Astrocyte (in vitro differentiated cells and primary cell): ENCODE measurements around the gene THY1. TPM values are rescaled to one million over a fixed set of nuclear protein-coding genes. Genes with fewer than 3 reads are reported as not detected.

ENCODE experiments used
- DNase-seq: peaks from one replicate; pipeline ENCODE4 v3.0.0-alpha.2; 2010; ENCODE audit warnings: low read depth
- FAIRE-seq: peaks from 2 replicates; lab custom pipeline; 2011; peaks lifted over from hg19 to GRCh38; lab: Jason Lieb, UNC
- H2AFZ ChIP-seq: 2 replicates; pipeline ENCODE4 v1.6.0; 2012; ENCODE audit warnings: low read depth, low read length, inconsistent platforms
- H3K27ac ChIP-seq: 2 replicates; pipeline ENCODE4 v1.5.1; 2011; ENCODE audit warnings: low read depth, low read length, inconsistent platforms
- H3K27me3 ChIP-seq: 2 replicates; pipeline ENCODE4 v1.6.0; 2011; ENCODE audit warnings: low read length, inconsistent platforms; ENCODE audit not compliant: insufficient read depth
- H3K36me3 ChIP-seq: 2 replicates; pipeline ENCODE4 v1.5.1; 2011; ENCODE audit warnings: low read length, inconsistent platforms; ENCODE audit not compliant: insufficient read depth
- H3K4me1 ChIP-seq: 2 replicates; pipeline ENCODE4 v1.5.1; 2011; ENCODE audit warnings: low read length, inconsistent platforms; ENCODE audit not compliant: insufficient read depth
- H3K4me2 ChIP-seq: 2 replicates; pipeline ENCODE4 v1.6.0; 2012; ENCODE audit warnings: low read length, inconsistent platforms
- H3K4me3 ChIP-seq: 2 replicates; pipeline ENCODE4 v1.5.1; 2011; ENCODE audit warnings: low read depth, mild to moderate bottlenecking, low read length, inconsistent platforms; ENCODE audit not compliant: insufficient read depth
- H3K79me2 ChIP-seq: 2 replicates; pipeline ENCODE4 v1.6.0; 2012; ENCODE audit warnings: mild to moderate bottlenecking, low read length, inconsistent platforms; ENCODE audit not compliant: insufficient read depth
- H3K9ac ChIP-seq: 2 replicates; pipeline ENCODE4 v1.6.0; 2012; ENCODE audit warnings: mild to moderate bottlenecking, low read length, inconsistent platforms
- H3K9me3 ChIP-seq: 2 replicates; pipeline ENCODE4 v1.5.1; 2012; ENCODE audit warnings: low read depth, mild to moderate bottlenecking, low read length, inconsistent platforms; ENCODE audit not compliant: insufficient read depth
- H4K20me1 ChIP-seq: 2 replicates; pipeline ENCODE4 v1.6.0; 2012; ENCODE audit warnings: low read length, inconsistent platforms; ENCODE audit not compliant: insufficient read depth
- H3K27ac Mint-ChIP-seq: one replicate; pipeline ENCODE4 v1.8.0; 2021; ENCODE audit warnings: mild to moderate bottlenecking, mixed read lengths; ENCODE audit not compliant: unreplicated experiment
- H3K27me3 Mint-ChIP-seq: one replicate; pipeline ENCODE4 v1.8.0; 2021; ENCODE audit warnings: low read depth, mixed read lengths; ENCODE audit not compliant: unreplicated experiment
- H3K36me3 Mint-ChIP-seq: one replicate; pipeline ENCODE4 v1.8.0; 2021; ENCODE audit warnings: low read depth, mixed read lengths; ENCODE audit not compliant: unreplicated experiment
- H3K4me1 Mint-ChIP-seq: one replicate; pipeline ENCODE4 v1.8.0; 2021; ENCODE audit warnings: low read depth, mixed read lengths; ENCODE audit not compliant: unreplicated experiment
- H3K4me3 Mint-ChIP-seq: one replicate; pipeline ENCODE4 v1.8.0; 2021; ENCODE audit warnings: mild to moderate bottlenecking, moderate library complexity, mixed read lengths; ENCODE audit not compliant: unreplicated experiment
- H3K9me3 Mint-ChIP-seq: one replicate; pipeline ENCODE4 v1.8.0; 2021; ENCODE audit warnings: mild to moderate bottlenecking, mixed read lengths; ENCODE audit not compliant: unreplicated experiment
- CTCF ChIP-seq: IDR thresholded peaks from 2 replicates; pipeline ENCODE4 v1.5.1; 2011; ENCODE audit warnings: low read depth, mild to moderate bottlenecking, inconsistent platforms, low read length, moderate library complexity; ENCODE audit not compliant: insufficient read depth
- EZH2 ChIP-seq: IDR thresholded peaks from 2 replicates; pipeline ENCODE4 v1.6.1; 2012; ENCODE audit warnings: mild to moderate bottlenecking, low read length, inconsistent platforms; ENCODE audit not compliant: insufficient read depth
- total RNA-seq: library from RNA; stranded (reverse); gene quantifications from 2 replicates; pipeline ENCODE4 v1.2.1, GENCODE V29; 2021

THY1 gene
- total RNA-seq, 1 donor from 2014 or later = 104 TPM

GRCh38 chr11:119367661-119368120 is 55.3 kb downstream of the THY1 start:
- Histone ChIP-seq H2AFZ (no peak overlapping the region), H3K4me1 (peaks cover 10% of the 10 kb centered on the region), H4K20me1 (no peaks in the 10 kb centered on the region), H3K27me3 (peaks cover 11% of the 10 kb centered on the region), H3K9ac (no peak overlapping the region), H3K79me2 (no peaks in the 10 kb centered on the region), H3K27ac (no peak overlapping the region), H3K36me3 (no peaks in the 10 kb centered on the region), H3K9me3 (no peaks in the 10 kb centered on the region), H3K4me2 (no peak overlapping the region), H3K4me3 (no peak overlapping the region)
- H3K4me3 Mint-ChIP-seq = no peak overlapping the region
- TF ChIP-seq EZH2 (no peak), CTCF (no peak)
- FAIRE-seq (no peak), DNase-seq (no peak)
- H3K27ac Mint-ChIP-seq = no peak overlapping the region
- H3K9me3 Mint-ChIP-seq = no peaks in the 10 kb centered on the region
- peaks cover 13% of the 10 kb centered on the region for H3K27me3 Mint-ChIP-seq
- peaks cover 18% of the 10 kb centered on the region for H3K4me1 Mint-ChIP-seq
- H3K36me3 Mint-ChIP-seq = no peaks in the 10 kb centered on the region

Other genes starting within 250 kb of the THY1 start
- not detected in 2 replicates for gene NHERF4, start 237.7 kb downstream of the THY1 start, total RNA-seq
- 45.1 and 46.6 TPM in 2 replicates for gene CBL, start 216.8 kb downstream of the THY1 start, total RNA-seq
- gene MCAM, start 106.0 kb downstream of the THY1 start, total RNA-seq = 188 and 213 TPM in 2 replicates
- 31.8 and 33.3 TPM in 2 replicates for gene RNF26, start 88.6 kb downstream of the THY1 start, total RNA-seq
- 5.6 and 6.3 TPM in 2 replicates for gene C1QTNF5, start 82.3 kb downstream of the THY1 start, total RNA-seq
- gene MFRP, start 76.5 kb downstream of the THY1 start, total RNA-seq = not detected in 2 replicates
- 6.5 and 6.7 TPM in 2 replicates for gene USP2, start 41.5 kb downstream of the THY1 start, total RNA-seq